HG03280 (cell line): ENCODE results near the gene FLII.
A peak's percentile ranks its signal among the peaks of the same experiment; 100 is the strongest.

Experiments used
- ATAC-seq: cut with Tn5 transposase; IDR thresholded peaks from one replicate; pipeline ENCODE4 v1.9.1; 2021; ENCODE audit warnings: mild to moderate bottlenecking, moderate library complexity; ENCODE audit not compliant: unreplicated experiment

FLII gene

GRCh38 chr17:18245038-18245776 lies 13.3 kb downstream of the FLII start:
- no peak for ATAC-seq

GRCh38 chr17:18241229-18241871 lies 17.2 kb downstream of the FLII start:
- no peak for ATAC-seq

- ATAC-seq: no peak
These were observed 18.1 kb downstream of the FLII start for GRCh38 chr17:18240449-18240848.

- no peak for ATAC-seq
These were observed 20.2 kb downstream of the FLII start for GRCh38 chr17:18238299-18238698.

- no peak for ATAC-seq
These were observed 21.1 kb downstream of the FLII start for GRCh38 chr17:18237461-18237860.

- ATAC-seq: no peak
These were observed 22.0 kb downstream of the FLII start for GRCh38 chr17:18236494-18236893.

- no peak for ATAC-seq
These were observed 22.7 kb downstream of the FLII start for GRCh38 chr17:18235743-18236256.

GRCh38 chr17:18234853-18235380 lies 23.6 kb downstream of the FLII start:
- no peak for ATAC-seq

- no peak for ATAC-seq
These were observed 24.6 kb downstream of the FLII start for GRCh38 chr17:18233803-18234518.

GRCh38 chr17:18231164-18231563 lies 27.4 kb downstream of the FLII start:
- ATAC-seq: no peak

GRCh38 chr17:18230288-18231141 lies 28.0 kb downstream of the FLII start:
- ATAC-seq: no peak

GRCh38 chr17:18229771-18230170 lies 28.8 kb downstream of the FLII start:
- no peak for ATAC-seq

GRCh38 chr17:18229254-18229653 lies 29.3 kb downstream of the FLII start:
- no peak for ATAC-seq

GRCh38 chr17:18228176-18228682 lies 30.3 kb downstream of the FLII start:
- no peak for ATAC-seq

GRCh38 chr17:18227635-18228034 lies 30.9 kb downstream of the FLII start:
- no peak for ATAC-seq

- ATAC-seq: no peak
These were observed 32.1 kb downstream of the FLII start for GRCh38 chr17:18226284-18226945.

GRCh38 chr17:18225642-18226283 lies 32.8 kb downstream of the FLII start:
- peak; percentile 6 for ATAC-seq

- peak; percentile 93 for ATAC-seq
These were observed 33.4 kb downstream of the FLII start, which contains the start of gene LLGL1 for GRCh38 chr17:18225121-18225641. Gene LLGL1, plus strand, starts transcription at chr17:18225635. Its CDS starts 48 bp downstream, at chr17:18225683.
